Omental fat pad (tissue), 4 donors: ENCODE data around the gene FAM174B. TPM values are rescaled to one million over a fixed set of nuclear protein-coding genes. Genes with fewer than 3 reads are reported as not detected.

ENCODE experiments used
- ATAC-seq: fragments of 150-250 bp; one replicate; pipeline ENCODE4 v1.9.1; 2016; ENCODE audit warnings: mild to moderate bottlenecking, moderate library complexity; ENCODE audit not compliant: low FRiP score
- DNase-seq: peaks from one replicate; pipeline ENCODE4 v3.0.0-alpha.2; 2019; ENCODE audit warnings: low spot score
- total RNA-seq, 4 donors: library from RNA; depleted of rRNA; stranded (reverse); fragments of >200 nt; gene quantifications; one replicate each; pipeline ENCODE4 v1.1.0, GENCODE V29; 2016
- TF ChIP-seq, protein P1 (sequence below), 3 donors: fragments of 450-650 bp; IDR thresholded peaks; one replicate each; pipeline ENCODE4 v1.5.1; 2016 to 2017; ENCODE audit warnings: antibody characterized with exemption in 3 of 3, mild to moderate bottlenecking in 3 of 3, moderate library complexity in 2 of 3

FAM174B gene
- total RNA-seq, 4 donors from 2014 or later = 3.1 to 17.0 (median 11.1) TPM

- DNase-seq = no peak
- no peak for ATAC-seq
- TF ChIP-seq, protein P1, sequence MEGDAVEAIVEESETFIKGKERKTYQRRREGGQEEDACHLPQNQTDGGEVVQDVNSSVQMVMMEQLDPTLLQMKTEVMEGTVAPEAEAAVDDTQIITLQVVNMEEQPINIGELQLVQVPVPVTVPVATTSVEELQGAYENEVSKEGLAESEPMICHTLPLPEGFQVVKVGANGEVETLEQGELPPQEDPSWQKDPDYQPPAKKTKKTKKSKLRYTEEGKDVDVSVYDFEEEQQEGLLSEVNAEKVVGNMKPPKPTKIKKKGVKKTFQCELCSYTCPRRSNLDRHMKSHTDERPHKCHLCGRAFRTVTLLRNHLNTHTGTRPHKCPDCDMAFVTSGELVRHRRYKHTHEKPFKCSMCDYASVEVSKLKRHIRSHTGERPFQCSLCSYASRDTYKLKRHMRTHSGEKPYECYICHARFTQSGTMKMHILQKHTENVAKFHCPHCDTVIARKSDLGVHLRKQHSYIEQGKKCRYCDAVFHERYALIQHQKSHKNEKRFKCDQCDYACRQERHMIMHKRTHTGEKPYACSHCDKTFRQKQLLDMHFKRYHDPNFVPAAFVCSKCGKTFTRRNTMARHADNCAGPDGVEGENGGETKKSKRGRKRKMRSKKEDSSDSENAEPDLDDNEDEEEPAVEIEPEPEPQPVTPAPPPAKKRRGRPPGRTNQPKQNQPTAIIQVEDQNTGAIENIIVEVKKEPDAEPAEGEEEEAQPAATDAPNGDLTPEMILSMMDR (IDR thresholded peaks at IDR 0.05) = no peak
Observed at GRCh38 chr15:92634671-92635201, 20.8 kb downstream of the FAM174B start.

DNA sequence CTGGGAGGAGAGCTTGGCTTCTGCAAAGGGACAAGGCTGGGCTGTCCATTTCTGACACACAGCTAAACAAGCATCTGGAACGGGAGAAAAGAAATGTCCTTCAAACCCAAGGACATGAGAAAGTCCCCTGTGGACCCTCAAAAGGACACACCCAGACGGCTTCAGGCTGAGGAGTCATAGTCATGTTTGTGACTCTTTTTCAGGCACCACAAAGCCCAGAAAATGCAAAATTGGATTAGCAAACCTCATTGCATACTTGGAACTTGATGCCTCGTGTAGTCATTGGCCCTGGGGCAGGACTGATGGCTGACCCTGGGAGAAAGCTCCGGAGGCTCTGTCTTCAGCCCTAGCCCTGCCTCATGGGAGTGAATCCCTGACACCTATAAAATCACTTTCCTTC lies 21.5 kb downstream of the FAM174B start:
- no peak for DNase-seq

GRCh38 chr15:92633418-92633817 lies 22.2 kb downstream of the FAM174B start:
- ATAC-seq (no peak), DNase-seq (no peak)
- TF ChIP-seq, protein P1 (IDR thresholded peaks at IDR 0.05) = no peak

More for the DNA sequence above, 21.5 kb downstream of the FAM174B start:
- no peak for ATAC-seq
- TF ChIP-seq, protein P1 (IDR thresholded peaks at IDR 0.05) = no peak

- DNase-seq = no peak
- TF ChIP-seq, protein P1 (IDR thresholded peaks at IDR 0.05) = no peak
- no peak for ATAC-seq
Observed at GRCh38 chr15:92633001-92633400, 22.6 kb downstream of the FAM174B start.

GRCh38 chr15:92631721-92632120 lies 23.9 kb downstream of the FAM174B start:
- DNase-seq = no peak
- TF ChIP-seq, protein P1 (IDR thresholded peaks at IDR 0.05) = no peak
- no peak for ATAC-seq

DNA sequence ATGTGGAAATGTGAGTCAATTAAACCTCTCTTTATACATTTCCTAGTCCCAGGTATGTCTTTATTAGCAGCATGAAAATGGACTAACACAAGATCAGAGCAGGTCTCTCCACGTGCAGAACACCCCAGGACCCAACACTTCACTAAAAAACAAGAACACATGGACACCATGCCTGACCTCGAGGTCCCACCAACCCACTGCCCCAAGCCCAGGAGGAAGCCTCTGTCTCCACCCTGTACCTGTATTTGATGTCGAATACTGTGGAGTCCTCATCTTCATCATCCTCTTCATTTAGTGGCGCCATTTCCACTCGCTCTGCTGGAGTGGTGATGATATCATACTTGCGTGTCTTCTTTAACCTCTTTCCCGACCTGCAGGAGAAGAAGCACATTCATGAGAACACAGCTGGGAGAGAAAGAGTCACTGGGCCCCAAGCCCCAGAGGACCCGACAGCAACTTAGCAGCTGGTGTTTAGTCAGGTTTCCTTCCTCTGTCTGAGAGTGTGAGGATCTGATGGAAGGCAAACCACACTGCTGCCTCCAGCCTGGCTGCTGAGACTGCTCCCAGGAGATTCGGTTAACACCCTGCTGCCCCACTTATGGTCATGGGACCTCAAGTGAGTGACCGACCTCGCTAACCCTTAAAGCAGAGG lies 25.5 kb downstream of the FAM174B start:
- ATAC-seq (no peak), DNase-seq (no peak)
- TF ChIP-seq, protein P1 (IDR thresholded peaks at IDR 0.05) = no peak
